HEK293 (cell line): ENCODE results near the gene ACVR1.

Experiments used
- BCL11B ChIP-seq: fragments of 450-650 bp; formaldehyde crosslinking; IDR thresholded peaks from 2 replicates; pipeline ENCODE4 v1.5.1; 2016; ENCODE audit warnings: low read depth, missing biosample characterization, missing genetic modification characterization
- GFI1B ChIP-seq: fragments of 450-650 bp; formaldehyde crosslinking; IDR thresholded peaks from 2 replicates; pipeline ENCODE4 v1.5.1; 2016; ENCODE audit warnings: missing biosample characterization, missing genetic modification characterization
- HOXC10 ChIP-seq: sonication (generic); formaldehyde crosslinking; IDR thresholded peaks from 2 replicates; pipeline ENCODE4 v1.8.1; 2023; ENCODE audit warnings: mild to moderate bottlenecking, missing genetic modification reagents
- KLF7 ChIP-seq: fragments of 450-650 bp; formaldehyde crosslinking; IDR thresholded peaks from 2 replicates; pipeline ENCODE4 v1.5.1; 2016; ENCODE audit warnings: missing biosample characterization, missing genetic modification characterization, borderline replicate concordance
- MZF1 ChIP-seq: fragments of 450-650 bp; formaldehyde crosslinking; IDR thresholded peaks from 2 replicates; pipeline ENCODE4 v1.5.1; 2017; ENCODE audit warnings: missing biosample characterization, missing genetic modification characterization, borderline replicate concordance
- ZNF132 ChIP-seq: fragments of 450-650 bp; formaldehyde crosslinking; IDR thresholded peaks from 2 replicates; pipeline ENCODE4 v1.5.1; 2017; ENCODE audit warnings: missing biosample characterization, missing genetic modification characterization, borderline replicate concordance
- ZNF140 ChIP-seq: fragments of 450-650 bp; formaldehyde crosslinking; IDR thresholded peaks from 2 replicates; pipeline ENCODE4 v1.5.1; 2016; ENCODE audit warnings: missing biosample characterization, missing genetic modification characterization
- ZNF155 ChIP-seq: fragments of 450-650 bp; formaldehyde crosslinking; IDR thresholded peaks from 2 replicates; pipeline ENCODE4 v1.5.1; 2016; ENCODE audit warnings: missing biosample characterization, missing genetic modification characterization
- ZNF214 ChIP-seq: fragments of 450-650 bp; formaldehyde crosslinking; IDR thresholded peaks from 2 replicates; pipeline ENCODE4 v1.5.1; 2017; ENCODE audit warnings: missing biosample characterization, mild to moderate bottlenecking, missing genetic modification characterization, borderline replicate concordance
- ZNF23 ChIP-seq: fragments of 450-650 bp; formaldehyde crosslinking; IDR thresholded peaks from 2 replicates; pipeline ENCODE4 v1.5.1; 2016; ENCODE audit warnings: missing biosample characterization, missing genetic modification characterization, borderline replicate concordance
- ZNF280C ChIP-seq: fragments of 450-650 bp; formaldehyde crosslinking; IDR thresholded peaks from 2 replicates; pipeline ENCODE4 v1.5.1; 2016; ENCODE audit warnings: missing biosample characterization, missing genetic modification characterization
- ZNF292 ChIP-seq: fragments of 450-650 bp; formaldehyde crosslinking; IDR thresholded peaks from 2 replicates; pipeline ENCODE4 v1.5.1; 2016; ENCODE audit warnings: low read depth, missing biosample characterization, missing genetic modification characterization, borderline replicate concordance
- ZNF311 ChIP-seq: fragments of 450-650 bp; formaldehyde crosslinking; IDR thresholded peaks from 2 replicates; pipeline ENCODE4 v1.5.1; 2017; ENCODE audit warnings: missing biosample characterization, missing genetic modification characterization, borderline replicate concordance
- ZNF341 ChIP-seq: fragments of 450-650 bp; formaldehyde crosslinking; IDR thresholded peaks from 2 replicates; pipeline ENCODE4; 2016; ENCODE audit warnings: low read depth, missing biosample characterization, missing genetic modification characterization
- ZNF416 ChIP-seq: fragments of 450-650 bp; formaldehyde crosslinking; IDR thresholded peaks from 2 replicates; pipeline ENCODE4 v1.5.1; 2016; ENCODE audit warnings: missing biosample characterization, missing genetic modification characterization
- ZNF473 ChIP-seq: fragments of 450-650 bp; formaldehyde crosslinking; IDR thresholded peaks from 2 replicates; pipeline ENCODE4 v1.5.1; 2017; ENCODE audit warnings: missing biosample characterization, missing genetic modification characterization
- ZNF48 ChIP-seq: fragments of 450-650 bp; formaldehyde crosslinking; IDR thresholded peaks from 2 replicates; pipeline ENCODE4 v1.5.1; 2016; ENCODE audit warnings: missing biosample characterization, missing genetic modification characterization
- ZNF501 ChIP-seq: fragments of 450-650 bp; formaldehyde crosslinking; IDR thresholded peaks from 2 replicates; pipeline ENCODE4 v1.5.1; 2016; ENCODE audit warnings: missing biosample characterization, missing genetic modification characterization
- ZNF555 ChIP-seq: fragments of 450-650 bp; formaldehyde crosslinking; conservative IDR thresholded peaks from 2 replicates; pipeline ENCODE4 v1.5.1; 2017; ENCODE audit warnings: missing biosample characterization, mild to moderate bottlenecking, missing genetic modification characterization, inconsistent platforms
- ZNF585B ChIP-seq: fragments of 450-650 bp; formaldehyde crosslinking; IDR thresholded peaks from 2 replicates; pipeline ENCODE4 v1.5.1; 2016; ENCODE audit warnings: missing biosample characterization, missing genetic modification characterization
- ZNF596 ChIP-seq: fragments of 450-650 bp; IDR thresholded peaks from 2 replicates; pipeline ENCODE4 v1.5.0; 2018; ENCODE audit warnings: missing biosample characterization, mild to moderate bottlenecking, missing genetic modification characterization, moderate library complexity
- ZNF621 ChIP-seq: fragments of 450-650 bp; formaldehyde crosslinking; IDR thresholded peaks from 2 replicates; pipeline ENCODE4 v1.5.1; 2017; ENCODE audit warnings: missing biosample characterization, missing genetic modification characterization
- ZNF629 ChIP-seq: fragments of 450-650 bp; formaldehyde crosslinking; IDR thresholded peaks from 2 replicates; pipeline ENCODE4 v1.5.1; 2017; ENCODE audit warnings: missing biosample characterization, missing genetic modification characterization
- ZNF654 ChIP-seq: fragments of 450-650 bp; formaldehyde crosslinking; IDR thresholded peaks from 2 replicates; pipeline ENCODE4 v1.5.1; 2016; ENCODE audit warnings: low read depth, missing biosample characterization, missing genetic modification characterization
- ZNF664 ChIP-seq: fragments of 450-650 bp; formaldehyde crosslinking; IDR thresholded peaks from 2 replicates; pipeline ENCODE4 v1.5.1; 2016; ENCODE audit warnings: missing biosample characterization, missing genetic modification characterization
- ZNF768 ChIP-seq: fragments of 450-650 bp; formaldehyde crosslinking; IDR thresholded peaks from 2 replicates; pipeline ENCODE4 v1.5.1; 2018; ENCODE audit warnings: missing biosample characterization, mild to moderate bottlenecking, missing genetic modification characterization
- ZNF792 ChIP-seq: fragments of 450-650 bp; formaldehyde crosslinking; IDR thresholded peaks from 2 replicates; pipeline ENCODE4 v1.5.1; 2016; ENCODE audit warnings: missing biosample characterization, missing genetic modification characterization
- TF ChIP-seq, protein P1 (sequence below): fragments of 450-650 bp; formaldehyde crosslinking; IDR thresholded peaks from 2 replicates; pipeline ENCODE4 v1.5.1; 2016; ENCODE audit warnings: missing biosample characterization, missing genetic modification characterization
- TF ChIP-seq, protein P2 (sequence below): fragments of 450-650 bp; formaldehyde crosslinking; conservative IDR thresholded peaks from 2 replicates; pipeline ENCODE4 v1.5.1; 2016; ENCODE audit warnings: low read depth, missing biosample characterization, missing genetic modification characterization
- TF ChIP-seq, protein P3 (sequence below): fragments of 450-650 bp; formaldehyde crosslinking; IDR thresholded peaks from 2 replicates; pipeline ENCODE4 v1.5.1; 2016; ENCODE audit warnings: missing biosample characterization, missing genetic modification characterization

ACVR1 gene

GRCh38 chr2:157839162-157839801 is 36.8 kb downstream of the ACVR1 start (continued):
- 0 out of 2 replicates have a peak, but pooled peaks have one; percentile 27 for TF ChIP-seq ZNF501 (tag by site-specific recombination)
- TF ChIP-seq MZF1 (tag by site-specific recombination) = no peak
- peak; percentile 48 for TF ChIP-seq ZNF629
- no peak for TF ChIP-seq ZNF48 (tag by site-specific recombination)
- no peak for TF ChIP-seq ZNF416
- TF ChIP-seq GFI1B = no peak
- TF ChIP-seq, protein P1, sequence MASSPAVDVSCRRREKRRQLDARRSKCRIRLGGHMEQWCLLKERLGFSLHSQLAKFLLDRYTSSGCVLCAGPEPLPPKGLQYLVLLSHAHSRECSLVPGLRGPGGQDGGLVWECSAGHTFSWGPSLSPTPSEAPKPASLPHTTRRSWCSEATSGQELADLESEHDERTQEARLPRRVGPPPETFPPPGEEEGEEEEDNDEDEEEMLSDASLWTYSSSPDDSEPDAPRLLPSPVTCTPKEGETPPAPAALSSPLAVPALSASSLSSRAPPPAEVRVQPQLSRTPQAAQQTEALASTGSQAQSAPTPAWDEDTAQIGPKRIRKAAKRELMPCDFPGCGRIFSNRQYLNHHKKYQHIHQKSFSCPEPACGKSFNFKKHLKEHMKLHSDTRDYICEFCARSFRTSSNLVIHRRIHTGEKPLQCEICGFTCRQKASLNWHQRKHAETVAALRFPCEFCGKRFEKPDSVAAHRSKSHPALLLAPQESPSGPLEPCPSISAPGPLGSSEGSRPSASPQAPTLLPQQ = no peak
- TF ChIP-seq ZNF341 (tag by site-specific recombination) = peak; percentile 34
- no peak for TF ChIP-seq ZNF555 (tag by site-specific recombination)
- no peak for TF ChIP-seq ZNF621 (tag by site-specific recombination)
- TF ChIP-seq ZNF23 (tag by site-specific recombination) = no peak
- TF ChIP-seq, protein P2, sequence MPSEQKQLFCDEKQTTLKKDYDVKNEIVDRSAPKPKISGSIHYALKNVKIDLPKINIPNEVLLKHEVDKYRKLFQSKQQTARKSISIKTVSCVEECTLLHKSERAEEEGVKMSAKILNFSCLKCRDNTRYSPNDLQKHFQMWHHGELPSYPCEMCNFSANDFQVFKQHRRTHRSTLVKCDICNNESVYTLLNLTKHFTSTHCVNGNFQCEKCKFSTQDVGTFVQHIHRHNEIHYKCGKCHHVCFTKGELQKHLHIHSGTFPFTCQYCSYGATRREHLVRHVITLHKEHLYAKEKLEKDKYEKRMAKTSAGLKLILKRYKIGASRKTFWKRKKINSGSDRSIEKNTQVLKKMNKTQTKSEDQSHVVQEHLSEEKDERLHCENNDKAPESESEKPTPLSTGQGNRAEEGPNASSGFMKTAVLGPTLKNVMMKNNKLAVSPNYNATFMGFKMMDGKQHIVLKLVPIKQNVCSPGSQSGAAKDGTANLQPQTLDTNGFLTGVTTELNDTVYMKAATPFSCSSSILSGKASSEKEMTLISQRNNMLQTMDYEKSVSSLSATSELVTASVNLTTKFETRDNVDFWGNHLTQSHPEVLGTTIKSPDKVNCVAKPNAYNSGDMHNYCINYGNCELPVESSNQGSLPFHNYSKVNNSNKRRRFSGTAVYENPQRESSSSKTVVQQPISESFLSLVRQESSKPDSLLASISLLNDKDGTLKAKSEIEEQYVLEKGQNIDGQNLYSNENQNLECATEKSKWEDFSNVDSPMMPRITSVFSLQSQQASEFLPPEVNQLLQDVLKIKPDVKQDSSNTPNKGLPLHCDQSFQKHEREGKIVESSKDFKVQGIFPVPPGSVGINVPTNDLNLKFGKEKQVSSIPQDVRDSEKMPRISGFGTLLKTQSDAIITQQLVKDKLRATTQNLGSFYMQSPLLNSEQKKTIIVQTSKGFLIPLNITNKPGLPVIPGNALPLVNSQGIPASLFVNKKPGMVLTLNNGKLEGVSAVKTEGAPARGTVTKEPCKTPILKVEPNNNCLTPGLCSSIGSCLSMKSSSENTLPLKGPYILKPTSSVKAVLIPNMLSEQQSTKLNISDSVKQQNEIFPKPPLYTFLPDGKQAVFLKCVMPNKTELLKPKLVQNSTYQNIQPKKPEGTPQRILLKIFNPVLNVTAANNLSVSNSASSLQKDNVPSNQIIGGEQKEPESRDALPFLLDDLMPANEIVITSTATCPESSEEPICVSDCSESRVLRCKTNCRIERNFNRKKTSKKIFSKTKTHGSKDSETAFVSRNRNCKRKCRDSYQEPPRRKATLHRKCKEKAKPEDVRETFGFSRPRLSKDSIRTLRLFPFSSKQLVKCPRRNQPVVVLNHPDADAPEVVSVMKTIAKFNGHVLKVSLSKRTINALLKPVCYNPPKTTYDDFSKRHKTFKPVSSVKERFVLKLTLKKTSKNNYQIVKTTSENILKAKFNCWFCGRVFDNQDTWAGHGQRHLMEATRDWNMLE = no peak; the same call in 1 of the 2 replicates
- TF ChIP-seq ZNF654 = no peak
- no peak for TF ChIP-seq ZNF311 (tag by site-specific recombination)
- TF ChIP-seq ZNF473 (tag by site-specific recombination) = no peak
- no peak for TF ChIP-seq ZNF768
- TF ChIP-seq BCL11B (tag by site-specific recombination) = no peak
- TF ChIP-seq, protein P3, sequence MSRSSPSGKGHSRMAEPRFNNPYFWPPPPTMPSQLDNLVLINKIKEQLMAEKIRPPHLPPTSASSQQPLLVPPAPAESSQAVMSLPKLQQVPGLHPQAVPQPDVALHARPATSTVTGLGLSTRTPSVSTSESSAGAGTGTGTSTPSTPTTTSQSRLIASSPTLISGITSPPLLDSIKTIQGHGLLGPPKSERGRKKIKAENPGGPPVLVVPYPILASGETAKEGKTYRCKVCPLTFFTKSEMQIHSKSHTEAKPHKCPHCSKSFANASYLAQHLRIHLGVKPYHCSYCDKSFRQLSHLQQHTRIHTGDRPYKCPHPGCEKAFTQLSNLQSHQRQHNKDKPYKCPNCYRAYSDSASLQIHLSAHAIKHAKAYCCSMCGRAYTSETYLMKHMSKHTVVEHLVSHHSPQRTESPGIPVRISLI (tag by site-specific recombination) = no peak
- TF ChIP-seq ZNF585B = no peak
- no peak for TF ChIP-seq HOXC10 (CRISPR knock-in tag)
- no peak for TF ChIP-seq ZNF140 (tag by site-specific recombination)
- no peak for TF ChIP-seq ZNF214 (tag by site-specific recombination)
- TF ChIP-seq ZNF792 (tag by site-specific recombination) = no peak
- no peak for TF ChIP-seq KLF7 (tag by site-specific recombination)
- no peak for TF ChIP-seq ZNF155 (tag by site-specific recombination)
- no peak for TF ChIP-seq ZNF132
- no peak for TF ChIP-seq ZNF292 (tag by site-specific recombination)
- peak; percentile 73 for TF ChIP-seq ZNF596
- no peak for TF ChIP-seq ZNF280C (tag by site-specific recombination)
- TF ChIP-seq ZNF664 (tag by site-specific recombination) = no peak
